SK-N-MC (cell line): Measurements from ENCODE around the gene CD2AP.

Experiments
- DNase-seq: peaks from one replicate; pipeline ENCODE4 v3.0.0-alpha.2; 2011; ENCODE audit warnings: low read depth, low spot score
- H3K27ac ChIP-seq: fragments of 200-600 bp; sonication (generic); 2 replicates; pipeline ENCODE4 v1.5.1; 2016; ENCODE audit warnings: mixed run types
- H3K36me3 ChIP-seq: fragments of 200-600 bp; sonication (generic); 2 replicates; pipeline ENCODE4 v1.6.1; 2017; ENCODE audit warnings: antibody characterized with exemption, low read length, mixed read lengths; ENCODE audit not compliant: insufficient read depth
- H3K4me3 ChIP-seq: fragments of 200-600 bp; sonication (generic); 2 replicates; pipeline ENCODE4 v1.5.1; 2016
- H3K9ac ChIP-seq: fragments of 200-600 bp; sonication (generic); 2 replicates; pipeline ENCODE4 v1.8.0; 2017; ENCODE audit warnings: mixed run types, mixed read lengths; ENCODE audit not compliant: insufficient read length
- H3K9me3 ChIP-seq: fragments of 200-600 bp; sonication (generic); 2 replicates; pipeline ENCODE4 v1.6.1; 2017; ENCODE audit warnings: low read depth, mild to moderate bottlenecking, antibody characterized with exemption, low read length, moderate library complexity, mixed read lengths
- EZH2 ChIP-seq: fragments of 200-600 bp; sonication (generic); IDR thresholded peaks from one replicate; pipeline ENCODE4 v1.6.1; 2017; ENCODE audit warnings: antibody characterized with exemption
- FOXP2 ChIP-seq: optimal IDR thresholded peaks from 2 replicates; pipeline ENCODE3; 2011; ENCODE audit warnings: mild to moderate bottlenecking, moderate library complexity; ENCODE audit not compliant: insufficient read depth; ENCODE audit errors: extremely low read length, control extremely low read depth
- POLR2AphosphoS5 ChIP-seq: IDR thresholded peaks from 2 replicates; pipeline ENCODE4 v1.6.1; 2012; ENCODE audit warnings: mild to moderate bottlenecking, low read depth, low read length, borderline replicate concordance

The CD2AP gene

GRCh38 chr6:47626782-47627181, 149.2 kb downstream of the CD2AP start:
- Histone ChIP-seq H3K27ac (no peak overlapping the region), H3K36me3 (0 out of 2 replicates have a peak, but pooled peaks cover 4% of the 10 kb centered on the region), H3K9ac (no peak overlapping the region), H3K9me3 (no peaks in the 10 kb centered on the region), H3K4me3 (no peak overlapping the region)
- no peak for DNase-seq
- TF ChIP-seq FOXP2 (no peak), EZH2 (no peak), POLR2AphosphoS5 (no peak)

DNA sequence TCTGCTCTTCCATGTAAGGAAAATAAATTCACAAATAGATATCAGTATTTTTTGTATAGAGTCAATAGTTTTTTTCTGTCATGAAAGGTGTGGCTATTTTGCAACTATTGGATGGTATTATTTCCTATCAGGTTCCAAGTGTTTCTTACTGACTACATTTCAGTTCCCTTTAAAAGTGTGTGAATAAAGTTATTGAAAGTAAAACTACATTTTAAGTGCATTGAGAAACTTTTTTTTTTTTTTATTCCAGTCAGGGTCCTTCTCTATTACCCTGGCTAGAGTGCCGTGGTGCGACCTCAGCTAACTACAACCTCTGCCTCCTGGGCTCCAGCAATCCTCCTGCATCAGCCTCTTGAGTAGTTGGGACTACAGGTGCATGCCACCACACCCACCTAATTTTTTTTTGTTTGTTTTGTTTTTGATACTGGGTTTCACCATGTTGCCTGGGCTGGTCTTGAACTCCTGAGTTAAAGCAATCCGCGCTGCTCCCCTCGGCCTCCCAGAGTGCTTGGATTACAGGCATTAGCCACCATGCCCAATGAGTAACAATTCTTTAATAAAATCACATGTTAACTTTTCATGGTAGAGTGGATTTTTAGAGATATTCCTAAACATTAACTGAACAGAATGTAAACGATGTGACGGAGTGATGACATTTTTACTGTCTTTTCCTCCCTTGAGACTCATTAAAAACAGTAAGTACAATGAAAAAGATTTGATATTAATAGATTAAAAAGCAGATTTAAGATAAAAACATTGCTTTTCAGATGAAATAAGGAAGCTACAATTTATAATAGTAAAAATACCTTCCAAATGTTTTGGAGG, 151.1 kb downstream of the CD2AP start:
- Histone ChIP-seq H3K36me3 (0 out of 2 replicates have a peak, but pooled peaks cover 4% of the 10 kb centered on the region), H3K4me3 (no peak overlapping the region), H3K9me3 (no peaks in the 10 kb centered on the region), H3K27ac (no peak overlapping the region), H3K9ac (no peak overlapping the region)
- DNase-seq, result no peak
- TF ChIP-seq FOXP2 (no peak), EZH2 (no peak), POLR2AphosphoS5 (no peak)

DNA sequence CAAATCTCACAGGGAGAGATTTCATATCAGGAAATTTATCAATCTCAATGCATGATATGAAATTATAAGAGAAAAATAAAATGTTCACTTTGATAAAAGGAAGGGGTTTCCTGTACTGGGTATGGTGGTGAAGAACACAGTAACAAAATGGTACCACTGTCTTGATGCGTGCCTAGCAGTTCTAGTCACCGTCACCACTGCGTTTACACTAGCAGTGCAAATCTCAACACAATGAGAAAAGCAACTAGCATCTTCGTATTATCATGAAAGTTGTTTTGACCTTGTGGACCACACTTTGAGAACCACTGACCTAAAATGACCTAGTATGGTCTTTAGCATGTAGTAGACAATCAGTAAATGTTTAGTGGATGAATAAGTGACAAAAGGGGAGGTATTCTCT, 152.4 kb downstream of the CD2AP start:
- Histone ChIP-seq H3K27ac (no peak overlapping the region), H3K4me3 (no peak overlapping the region), H3K36me3 (no peaks in the 10 kb centered on the region), H3K9me3 (no peaks in the 10 kb centered on the region), H3K9ac (no peak overlapping the region)
- no peak for DNase-seq
- TF ChIP-seq EZH2 (no peak), FOXP2 (no peak), POLR2AphosphoS5 (no peak)

- no peak overlapping the region for H3K9ac ChIP-seq
Measured at GRCh38 chr6:47630587-47630986, 153.0 kb downstream of the CD2AP start.

GRCh38 chr6:47631269-47631772, 153.7 kb downstream of the CD2AP start:
- TF ChIP-seq FOXP2 (no peak), EZH2 (no peak), POLR2AphosphoS5 (no peak)
- no peak overlapping the region for H3K9ac ChIP-seq

More at GRCh38 chr6:47630587-47630986, 153.0 kb downstream of the CD2AP start:
- Histone ChIP-seq H3K4me3 (no peak overlapping the region), H3K36me3 (no peaks in the 10 kb centered on the region), H3K9me3 (no peaks in the 10 kb centered on the region), H3K27ac (no peak overlapping the region)
- TF ChIP-seq FOXP2 (no peak), POLR2AphosphoS5 (no peak), EZH2 (no peak)
- no peak for DNase-seq

GRCh38 chr6:47631797-47632196, 154.2 kb downstream of the CD2AP start:
- Histone ChIP-seq H3K9me3 (no peaks in the 10 kb centered on the region), H3K4me3 (no peak overlapping the region), H3K9ac (no peak overlapping the region), H3K36me3 (no peaks in the 10 kb centered on the region), H3K27ac (no peak overlapping the region)
- no peak for DNase-seq
- TF ChIP-seq EZH2, result no peak

More at GRCh38 chr6:47631269-47631772, 153.7 kb downstream of the CD2AP start:
- DNase-seq, result peak; percentile 48
- no peaks in the 10 kb centered on the region for H3K36me3 ChIP-seq
- H3K27ac ChIP-seq, result no peak overlapping the region
- H3K4me3 ChIP-seq, result no peak overlapping the region
- no peaks in the 10 kb centered on the region for H3K9me3 ChIP-seq

DNA sequence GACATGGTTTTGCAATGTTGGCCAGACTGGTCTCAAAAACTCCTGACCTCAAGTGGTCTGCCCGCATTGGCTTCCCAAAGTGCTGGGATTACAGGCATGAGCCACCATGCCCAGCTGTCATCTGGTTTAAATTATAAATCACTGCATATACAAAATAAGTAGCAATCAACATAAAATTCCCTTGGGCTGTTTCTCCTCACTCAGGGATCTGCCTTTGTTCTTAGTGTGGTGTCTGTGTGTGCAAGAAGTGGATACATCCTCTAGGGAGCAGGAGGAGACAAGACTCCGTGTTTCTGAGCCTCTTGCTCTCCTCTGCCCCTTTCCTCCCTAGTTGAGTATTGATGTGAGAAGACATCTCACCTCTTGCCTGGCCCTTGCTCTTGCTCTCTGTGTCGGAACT, 155.6 kb downstream of the CD2AP start:
- no peaks in the 10 kb centered on the region for H3K36me3 ChIP-seq
- TF ChIP-seq POLR2AphosphoS5 (no peak), FOXP2 (no peak), EZH2 (no peak)
- no peak overlapping the region for H3K27ac ChIP-seq
- no peaks in the 10 kb centered on the region for H3K9me3 ChIP-seq
- H3K9ac ChIP-seq, result no peak overlapping the region
- H3K4me3 ChIP-seq, result no peak overlapping the region
- DNase-seq, result peak; percentile 32

DNA sequence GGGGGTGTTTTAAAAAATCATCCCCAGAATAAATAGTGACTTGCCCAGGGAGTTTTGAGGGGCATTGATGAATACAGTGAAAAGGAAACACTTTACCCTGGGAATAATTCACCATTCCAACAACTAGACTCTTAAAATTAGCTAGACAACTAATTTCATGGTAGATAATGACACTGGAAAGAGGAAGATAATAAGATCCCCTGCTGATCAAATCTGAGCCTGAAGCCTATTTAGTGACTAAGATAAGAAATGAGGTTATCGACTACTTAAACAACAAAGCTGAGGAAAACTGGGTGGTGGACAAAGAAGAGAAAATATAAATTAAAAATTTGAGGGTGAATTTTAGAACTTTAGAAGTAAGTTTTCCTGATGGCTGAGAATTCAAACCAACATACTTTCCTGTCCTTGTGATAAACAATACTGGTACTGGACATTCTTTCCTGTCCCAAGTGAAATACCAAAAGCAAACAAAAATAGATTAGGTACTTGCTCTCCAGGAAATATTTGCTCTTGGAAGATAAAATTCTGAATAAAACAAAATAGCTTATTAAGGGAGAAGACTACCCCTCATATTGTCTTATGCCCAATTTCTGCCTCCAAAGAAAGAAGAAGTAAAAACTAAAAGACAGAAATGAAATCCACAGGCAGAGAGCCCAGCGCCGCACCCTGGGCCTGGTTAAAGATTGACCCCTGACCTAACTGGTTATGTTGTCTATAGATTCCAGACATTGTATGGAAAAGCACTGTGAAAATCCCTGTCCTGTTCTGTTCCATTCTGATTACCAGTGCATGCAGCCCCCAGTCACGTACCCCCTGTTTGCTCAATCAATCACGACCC, 156.8 kb downstream of the CD2AP start:
- Histone ChIP-seq H3K4me3 (no peak overlapping the region), H3K9ac (no peak overlapping the region), H3K36me3 (no peaks in the 10 kb centered on the region), H3K27ac (no peak overlapping the region), H3K9me3 (no peaks in the 10 kb centered on the region)
- TF ChIP-seq EZH2, result no peak
- no peak for TF ChIP-seq POLR2AphosphoS5
- TF ChIP-seq FOXP2, result no peak
- DNase-seq, result no peak
